K562 (cell line): ENCODE data around the gene JUND. TPM values are rescaled to one million over a fixed set of nuclear protein-coding genes. Genes with fewer than 3 reads are reported as not detected.
A peak's percentile ranks its signal among the peaks of the same experiment; 100 is the strongest.

Experiments
- ADNP ChIP-seq: fragments of 200-800 bp; sonication (Bioruptor generic); IDR thresholded peaks from 2 replicates; pipeline ENCODE4 v1.6.1; 2016; ENCODE audit warnings: missing genetic modification characterization, missing compliant biosample characterization
- AFF4 ChIP-seq: sonication (generic); formaldehyde crosslinking; IDR thresholded peaks from 2 replicates; pipeline ENCODE4 v1.8.0; 2023; ENCODE audit warnings: mild to moderate bottlenecking, missing genetic modification reagents
- CBX1 ChIP-seq: sonication (generic); IDR thresholded peaks from 2 replicates; pipeline ENCODE4 v1.6.1; 2016; ENCODE audit warnings: antibody characterized with exemption, low read depth, mild to moderate bottlenecking
- EZH2 ChIP-seq: IDR thresholded peaks from 2 replicates; pipeline ENCODE4 v1.6.1; 2012; ENCODE audit warnings: low read depth, mild to moderate bottlenecking, inconsistent platforms, low read length, borderline replicate concordance
- FOXK1 ChIP-seq: sonication (generic); formaldehyde crosslinking; IDR thresholded peaks from 2 replicates; pipeline ENCODE4 v1.8.0; 2022; ENCODE audit warnings: missing genetic modification reagents, mild to moderate bottlenecking, borderline replicate concordance
- FOXO4 ChIP-seq: fragments of 450-650 bp; formaldehyde crosslinking; IDR thresholded peaks from 2 replicates; pipeline ENCODE4 v1.4.0; 2020; ENCODE audit warnings: mild to moderate bottlenecking, moderate library complexity
- KDM1A ChIP-seq, 2 experiments: fragments of 450-650 bp; IDR thresholded peaks; 2 replicates each; pipeline ENCODE4 v1.6.1; 2016; ENCODE audit warnings: mild to moderate bottlenecking in 2 of 2
- POLR2H ChIP-seq: IDR thresholded peaks from 2 replicates; pipeline ENCODE4 v1.6.1; 2016; ENCODE audit warnings: missing genetic modification characterization, low read depth, mild to moderate bottlenecking, control low read depth, missing compliant biosample characterization, moderate library complexity
- SREBF1 ChIP-seq: fragments of 150-350 bp; IDR thresholded peaks from 2 replicates; pipeline ENCODE4 v1.6.1; 2014; ENCODE audit warnings: antibody characterized with exemption, low read depth, low read length, borderline replicate concordance
- SRSF7 ChIP-seq: fragments of 200-400 bp; formaldehyde crosslinking; optimal IDR thresholded peaks from 2 replicates; pipeline ENCODE3; 2017; ENCODE audit warnings: mild to moderate bottlenecking, low read depth, low read length
- TSC22D4 ChIP-seq: fragments of 450-650 bp; IDR thresholded peaks from 2 replicates; pipeline ENCODE4 v1.6.1; 2016; ENCODE audit warnings: missing genetic modification characterization, missing biosample characterization, control low read depth
- polyA plus RNA-seq, 8 experiments: library from polyadenylated mRNA; depleted of rRNA in 4 of 8; stranded (reverse) in 5 of 8; unstranded in 3 of 8; fragments of >200 nt; fragmentation: Nextera tagmentation in 2 of 8; fragmentation: Illumina TruSeq in 1 of 8; extraction: Ambion mirVana in 2 of 8; extraction: Trizol in 1 of 8; gene quantifications; 2 replicates each; pipeline versions ENCODE4 v1.2.1 to v1.2.3, GENCODE V29; 2011 to 2014; ENCODE audit warnings: inconsistent platforms in 1 of 8, missing spikeins in 1 of 8
- total RNA-seq, 7 experiments: library from RNA; depleted of rRNA in 6 of 7; stranded (reverse); fragments of >200 nt in 6 of 7; fragmentation: Illumina TruSeq in 2 of 7; extraction: Trizol in 2 of 7; gene quantifications; 2 replicates each; pipeline versions ENCODE4 v1.2.1 to v1.2.3, GENCODE V29; 2011 to 2021; ENCODE audit warnings: low replicate concordance in 1 of 7
- TF ChIP-seq, protein P1 (sequence below): sonication (generic); formaldehyde crosslinking; IDR thresholded peaks from 2 replicates; pipeline ENCODE4 v1.5.0; 2020; ENCODE audit warnings: missing genetic modification reagents
- TF ChIP-seq, protein P2 (sequence below): sonication (generic); formaldehyde crosslinking; IDR thresholded peaks from 2 replicates; pipeline ENCODE4 v1.9.0; 2022; ENCODE audit warnings: mild to moderate bottlenecking, missing genetic modification reagents
- TF ChIP-seq, protein P3 (sequence below): fragments of 250-450 bp; sonication (Bioruptor Pico); IDR thresholded peaks from 2 replicates; pipeline ENCODE4 v1.8.0; 2022; ENCODE audit warnings: inconsistent platforms, mild to moderate bottlenecking, moderate library complexity, borderline replicate concordance
- TF ChIP-seq, protein P4 (sequence below), 2 experiments: fragments of 450-650 bp; IDR thresholded peaks; 2 replicates each; pipeline ENCODE4 v1.6.1; 2018; ENCODE audit warnings: mild to moderate bottlenecking in 2 of 2, low read depth in 1 of 2; ENCODE audit not compliant: partially characterized antibody in 2 of 2

Gene JUND
- total and polyA plus RNA-seq, 9 of the 15 experiments (the other 6 are each of a cell fraction or from before 2014, with no cell fraction given) = 6.4 to 286 (median 42.3) TPM

- TF ChIP-seq SREBF1 (no peak), TSC22D4 (no peak), EZH2 (no peak), KDM1A (IDR thresholded peaks at IDR 0.05) (peak in 1 of 2 experiments; percentile 47; a peak in 1 of 4 replicates), CBX1 (0 out of 2 replicates have a peak, but pooled peaks have one; percentile 38), POLR2H (tag) (no peak), AFF4 (CRISPR knock-in tag) (peak; percentile 54; the same call in 1 of the 2 replicates), ADNP (peak; percentile 62; the same call in 1 of the 2 replicates), FOXO4 (CRISPR knock-in tag) (no peak), SRSF7 (no peak), FOXK1 (0 out of 2 replicates have a peak, but pooled peaks have one; percentile 75)
- TF ChIP-seq, protein P1, sequence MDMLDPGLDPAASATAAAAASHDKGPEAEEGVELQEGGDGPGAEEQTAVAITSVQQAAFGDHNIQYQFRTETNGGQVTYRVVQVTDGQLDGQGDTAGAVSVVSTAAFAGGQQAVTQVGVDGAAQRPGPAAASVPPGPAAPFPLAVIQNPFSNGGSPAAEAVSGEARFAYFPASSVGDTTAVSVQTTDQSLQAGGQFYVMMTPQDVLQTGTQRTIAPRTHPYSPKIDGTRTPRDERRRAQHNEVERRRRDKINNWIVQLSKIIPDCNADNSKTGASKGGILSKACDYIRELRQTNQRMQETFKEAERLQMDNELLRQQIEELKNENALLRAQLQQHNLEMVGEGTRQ (CRISPR knock-in tag) = peak; percentile 41
- TF ChIP-seq, protein P2, sequence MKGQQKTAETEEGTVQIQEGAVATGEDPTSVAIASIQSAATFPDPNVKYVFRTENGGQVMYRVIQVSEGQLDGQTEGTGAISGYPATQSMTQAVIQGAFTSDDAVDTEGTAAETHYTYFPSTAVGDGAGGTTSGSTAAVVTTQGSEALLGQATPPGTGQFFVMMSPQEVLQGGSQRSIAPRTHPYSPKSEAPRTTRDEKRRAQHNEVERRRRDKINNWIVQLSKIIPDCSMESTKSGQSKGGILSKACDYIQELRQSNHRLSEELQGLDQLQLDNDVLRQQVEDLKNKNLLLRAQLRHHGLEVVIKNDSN (CRISPR knock-in tag) = peak; percentile 80
- TF ChIP-seq, protein P3, sequence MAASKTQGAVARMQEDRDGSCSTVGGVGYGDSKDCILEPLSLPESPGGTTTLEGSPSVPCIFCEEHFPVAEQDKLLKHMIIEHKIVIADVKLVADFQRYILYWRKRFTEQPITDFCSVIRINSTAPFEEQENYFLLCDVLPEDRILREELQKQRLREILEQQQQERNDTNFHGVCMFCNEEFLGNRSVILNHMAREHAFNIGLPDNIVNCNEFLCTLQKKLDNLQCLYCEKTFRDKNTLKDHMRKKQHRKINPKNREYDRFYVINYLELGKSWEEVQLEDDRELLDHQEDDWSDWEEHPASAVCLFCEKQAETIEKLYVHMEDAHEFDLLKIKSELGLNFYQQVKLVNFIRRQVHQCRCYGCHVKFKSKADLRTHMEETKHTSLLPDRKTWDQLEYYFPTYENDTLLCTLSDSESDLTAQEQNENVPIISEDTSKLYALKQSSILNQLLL = no peak
- TF ChIP-seq, protein P4, sequence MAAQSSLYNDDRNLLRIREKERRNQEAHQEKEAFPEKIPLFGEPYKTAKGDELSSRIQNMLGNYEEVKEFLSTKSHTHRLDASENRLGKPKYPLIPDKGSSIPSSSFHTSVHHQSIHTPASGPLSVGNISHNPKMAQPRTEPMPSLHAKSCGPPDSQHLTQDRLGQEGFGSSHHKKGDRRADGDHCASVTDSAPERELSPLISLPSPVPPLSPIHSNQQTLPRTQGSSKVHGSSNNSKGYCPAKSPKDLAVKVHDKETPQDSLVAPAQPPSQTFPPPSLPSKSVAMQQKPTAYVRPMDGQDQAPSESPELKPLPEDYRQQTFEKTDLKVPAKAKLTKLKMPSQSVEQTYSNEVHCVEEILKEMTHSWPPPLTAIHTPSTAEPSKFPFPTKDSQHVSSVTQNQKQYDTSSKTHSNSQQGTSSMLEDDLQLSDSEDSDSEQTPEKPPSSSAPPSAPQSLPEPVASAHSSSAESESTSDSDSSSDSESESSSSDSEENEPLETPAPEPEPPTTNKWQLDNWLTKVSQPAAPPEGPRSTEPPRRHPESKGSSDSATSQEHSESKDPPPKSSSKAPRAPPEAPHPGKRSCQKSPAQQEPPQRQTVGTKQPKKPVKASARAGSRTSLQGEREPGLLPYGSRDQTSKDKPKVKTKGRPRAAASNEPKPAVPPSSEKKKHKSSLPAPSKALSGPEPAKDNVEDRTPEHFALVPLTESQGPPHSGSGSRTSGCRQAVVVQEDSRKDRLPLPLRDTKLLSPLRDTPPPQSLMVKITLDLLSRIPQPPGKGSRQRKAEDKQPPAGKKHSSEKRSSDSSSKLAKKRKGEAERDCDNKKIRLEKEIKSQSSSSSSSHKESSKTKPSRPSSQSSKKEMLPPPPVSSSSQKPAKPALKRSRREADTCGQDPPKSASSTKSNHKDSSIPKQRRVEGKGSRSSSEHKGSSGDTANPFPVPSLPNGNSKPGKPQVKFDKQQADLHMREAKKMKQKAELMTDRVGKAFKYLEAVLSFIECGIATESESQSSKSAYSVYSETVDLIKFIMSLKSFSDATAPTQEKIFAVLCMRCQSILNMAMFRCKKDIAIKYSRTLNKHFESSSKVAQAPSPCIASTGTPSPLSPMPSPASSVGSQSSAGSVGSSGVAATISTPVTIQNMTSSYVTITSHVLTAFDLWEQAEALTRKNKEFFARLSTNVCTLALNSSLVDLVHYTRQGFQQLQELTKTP (IDR thresholded peaks at IDR 0.05; ENCODE audit: low read depth in 1 of 2, partially characterized antibody in 2 of 2) = peak in 1 of 2 experiments; percentile 79
Measured at GRCh38 chr19:18239303-18239702, 42.1 kb downstream of the JUND start (continued).
